Spleen (tissue), 11 donors: ENCODE results near the gene PKD1L1. TPM values are rescaled to one million over a fixed set of nuclear protein-coding genes. Genes with fewer than 3 reads are reported as not detected.

Experiments
- DNase-seq: peaks from one replicate; pipeline ENCODE4 v3.0.0-alpha.2; 2020
- H3K27ac ChIP-seq, 8 donors: fragments of 200-600 bp; sonication (generic) in 7 of 8; 1 replicate in 4 of 8; 2 replicates in 4 of 8; pipeline versions ENCODE4 v1.5.0 to v1.8.0; 2016 to 2021; ENCODE audit warnings: inconsistent platforms in 4 of 8, mild to moderate bottlenecking in 4 of 8, moderate library complexity in 1 of 8
- H3K27me3 ChIP-seq, 7 donors: fragments of 200-600 bp; sonication (generic) in 6 of 7; replicated peaks in 1 of 7; 1 replicate in 4 of 7; 2 replicates in 3 of 7; pipeline versions ENCODE4 v1.5.0 to v1.8.0; 2016 to 2021; ENCODE audit warnings: inconsistent platforms in 3 of 7, mild to moderate bottlenecking in 1 of 7
- H3K36me3 ChIP-seq, 6 donors: fragments of 200-600 bp; sonication (generic) in 5 of 6; 1 replicate in 4 of 6; 2 replicates in 2 of 6; pipeline versions ENCODE4 v1.5.0 to v1.8.0; 2016 to 2021; ENCODE audit warnings: inconsistent platforms in 2 of 6
- H3K4me1 ChIP-seq, 6 donors: fragments of 200-600 bp; sonication (generic) in 5 of 6; 1 replicate in 3 of 6; 2 replicates in 3 of 6; pipeline versions ENCODE4 v1.5.0 to v1.8.0; 2016 to 2021; ENCODE audit warnings: inconsistent platforms in 3 of 6
- H3K4me3 ChIP-seq, 8 donors: fragments of 200-600 bp; sonication (generic) in 7 of 8; 1 replicate in 4 of 8; 2 replicates in 4 of 8; pipeline versions ENCODE4 v1.5.0 to v1.8.0; 2016 to 2021; ENCODE audit warnings: inconsistent platforms in 4 of 8, mild to moderate bottlenecking in 4 of 8, moderate library complexity in 2 of 8
- H3K9me3 ChIP-seq, 8 donors: fragments of 200-600 bp; sonication (generic) in 7 of 8; 1 replicate in 4 of 8; 2 replicates in 4 of 8; pipeline versions ENCODE4 v1.5.0 to v1.8.0; 2016 to 2021; ENCODE audit warnings: inconsistent platforms in 4 of 8
- POLR2A ChIP-seq, 3 donors: fragments of 450-650 bp; IDR thresholded peaks; one replicate each; pipeline ENCODE4 v1.5.1; 2017; ENCODE audit warnings: antibody characterized with exemption in 3 of 3, mild to moderate bottlenecking in 1 of 3
- POLR2AphosphoS5 ChIP-seq, 3 donors: sonication (generic); formaldehyde crosslinking; IDR thresholded peaks; one replicate each; pipeline ENCODE4 v1.5.1; 2017; ENCODE audit warnings: antibody characterized with exemption in 3 of 3
- WGBS, 5 donors: extraction: QIAGEN DNeasy Blood & Tissue Kit in 3 of 5; methylation state at CpG; one replicate each; pipeline versions ENCODE4 v1.1.5 to v1.1.7; 2013 to 2018; 5-methylcytosine and 5-hydroxymethylcytosine counted together
- intact Hi-C: fragments of 100-400 bp; cut with DNase I; formaldehyde crosslinking; loops from one replicate; pipeline ENCODE4 v1.15.0; 2023; ENCODE audit warnings: low total_unique reads
- polyA plus RNA-seq, 3 donors: library from polyadenylated mRNA; stranded (reverse); fragments of 200-250 nt; gene quantifications; one replicate each; pipeline ENCODE4 v1.2.1, GENCODE V29; 2013
- total RNA-seq, 7 donors: library from RNA; depleted of rRNA in 3 of 7; stranded (reverse); fragments of >200 nt in 3 of 7; fragmentation: NEBNext Ultra II Directional in 4 of 7; extraction: Animal tissue kit (Norgen Biotek cat#: 25700) in 4 of 7; gene quantifications; one replicate each; pipeline versions ENCODE4 v1.1.0 to v1.2.1, GENCODE V29; 2016 to 2021
- TF ChIP-seq, protein P1 (sequence below), 11 experiments: fragments of 200-600 bp in 7 of 11; fragments of 450-650 bp in 4 of 11; sonication (generic) in 4 of 11; IDR thresholded peaks in 8 of 11; conservative IDR thresholded peaks in 3 of 11; 1 replicate in 7 of 11; 2 replicates in 4 of 11; pipeline versions ENCODE4 v1.4.0 to v1.8.0; 2016 to 2021; ENCODE audit warnings: antibody characterized with exemption in 11 of 11, inconsistent platforms in 4 of 11, mild to moderate bottlenecking in 1 of 11
- donor health status: healthy with polysubstance abuse.
- donor health status: DM: no; HTN: no; CAD: no; lungs with moderate emphysema.
- donor health status: DM: no; HTN: no; CAD: no.
- donor health status: Bipolar disorder and iron deficiency.
- donor health status: healthy.
- donor health status: DM: no; HTN: no; CAD: no.
- donor health status: DM: yes; HTN: yes; CAD: no.

Gene PKD1L1
- total and polyA plus RNA-seq, 10 donors = 0.28 to 1.3 (median 0.49) TPM

GRCh38 chr7:47947355-47947749 lies 914 bp downstream of the PKD1L1 start:
- H3K4me3 ChIP-seq = no peak overlapping the region
- peaks cover 0 to 39% (median 14%) of the 10 kb centered on the region in 6 donors for H3K4me1 ChIP-seq
- H3K9me3 ChIP-seq = no peaks in the 10 kb centered on the region
- intact Hi-C loops = loop anchor here (5.0 kb wide), 1 partner anchor 165 kb away; no protein-coding TSS in a partner anchor
- no peaks in the 10 kb centered on the region for H3K27me3 ChIP-seq
- no peak for DNase-seq
- TF ChIP-seq POLR2A (IDR thresholded peaks at IDR 0.05) = no peak
- TF ChIP-seq, protein P1, sequence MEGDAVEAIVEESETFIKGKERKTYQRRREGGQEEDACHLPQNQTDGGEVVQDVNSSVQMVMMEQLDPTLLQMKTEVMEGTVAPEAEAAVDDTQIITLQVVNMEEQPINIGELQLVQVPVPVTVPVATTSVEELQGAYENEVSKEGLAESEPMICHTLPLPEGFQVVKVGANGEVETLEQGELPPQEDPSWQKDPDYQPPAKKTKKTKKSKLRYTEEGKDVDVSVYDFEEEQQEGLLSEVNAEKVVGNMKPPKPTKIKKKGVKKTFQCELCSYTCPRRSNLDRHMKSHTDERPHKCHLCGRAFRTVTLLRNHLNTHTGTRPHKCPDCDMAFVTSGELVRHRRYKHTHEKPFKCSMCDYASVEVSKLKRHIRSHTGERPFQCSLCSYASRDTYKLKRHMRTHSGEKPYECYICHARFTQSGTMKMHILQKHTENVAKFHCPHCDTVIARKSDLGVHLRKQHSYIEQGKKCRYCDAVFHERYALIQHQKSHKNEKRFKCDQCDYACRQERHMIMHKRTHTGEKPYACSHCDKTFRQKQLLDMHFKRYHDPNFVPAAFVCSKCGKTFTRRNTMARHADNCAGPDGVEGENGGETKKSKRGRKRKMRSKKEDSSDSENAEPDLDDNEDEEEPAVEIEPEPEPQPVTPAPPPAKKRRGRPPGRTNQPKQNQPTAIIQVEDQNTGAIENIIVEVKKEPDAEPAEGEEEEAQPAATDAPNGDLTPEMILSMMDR (IDR thresholded peaks at IDR 0.05 in 8 of 11, conservative IDR thresholded peaks at IDR 0.05 in 3 of 11) = no peak
- 87 to 96% (median 93%) methylated on average over 6 to 7 of the region's 7 CpGs for WGBS, 5 donors
- H3K36me3 ChIP-seq = no peaks in the 10 kb centered on the region
- H3K27ac ChIP-seq = no peak overlapping the region

DNA sequence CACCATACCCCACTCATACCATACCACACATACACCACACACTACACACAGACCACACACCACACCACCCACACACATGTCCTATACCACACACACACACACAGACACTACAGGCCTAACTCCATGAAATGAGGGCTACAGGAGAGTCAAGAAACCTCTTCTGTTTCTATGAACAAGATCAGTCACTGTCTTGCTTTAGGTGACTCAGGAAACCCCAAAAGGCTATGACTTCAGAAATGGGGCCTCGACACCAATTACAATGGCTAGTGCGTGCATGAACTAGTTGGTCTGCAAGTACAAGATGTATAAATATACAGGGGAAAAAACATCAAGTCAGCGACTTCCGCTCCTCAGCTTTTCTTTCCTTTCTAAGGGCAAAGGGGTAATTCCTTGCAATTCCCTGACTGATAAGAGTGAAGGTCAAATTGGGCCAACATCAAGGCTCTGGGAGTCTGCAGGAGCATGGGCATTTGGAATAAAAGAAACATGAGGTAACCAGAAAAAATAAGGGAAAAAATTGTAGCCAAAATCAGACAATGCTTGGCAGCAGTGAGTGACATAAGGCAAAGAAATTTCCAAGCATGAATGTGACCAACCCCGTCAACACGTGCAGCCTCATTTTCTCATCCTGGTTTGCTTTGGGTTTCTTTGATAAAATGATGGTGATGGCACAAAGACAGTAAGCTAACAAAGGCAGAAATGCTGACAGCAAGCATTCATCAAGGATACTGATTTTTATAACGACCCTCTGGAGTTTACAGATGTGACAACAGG lies 1.5 kb downstream of the PKD1L1 start:
- TF ChIP-seq POLR2AphosphoS5 (IDR thresholded peaks at IDR 0.05) (no peak), POLR2A (IDR thresholded peaks at IDR 0.05) (no peak)
- TF ChIP-seq, protein P1 (IDR thresholded peaks at IDR 0.05 in 8 of 11, conservative IDR thresholded peaks at IDR 0.05 in 3 of 11) = no peak
- WGBS, 5 donors = 75 to 82% (median 81%) methylated on average over 7 of the region's 7 CpGs
- no peak overlapping the region for H3K4me3 ChIP-seq
- no peaks in the 10 kb centered on the region for H3K9me3 ChIP-seq
- peaks cover 0 to 45% (median 17%) of the 10 kb centered on the region in 6 donors for H3K4me1 ChIP-seq
- no peaks in the 10 kb centered on the region for H3K27me3 ChIP-seq
- no peaks in the 10 kb centered on the region for H3K36me3 ChIP-seq
- DNase-seq = no peak
- intact Hi-C loops = loop anchor here (5.0 kb wide), 1 partner anchor 166 kb away; no protein-coding TSS in a partner anchor
- H3K27ac ChIP-seq = peak overlapping the region in 1 of 8 donors; percentile 11

DNA sequence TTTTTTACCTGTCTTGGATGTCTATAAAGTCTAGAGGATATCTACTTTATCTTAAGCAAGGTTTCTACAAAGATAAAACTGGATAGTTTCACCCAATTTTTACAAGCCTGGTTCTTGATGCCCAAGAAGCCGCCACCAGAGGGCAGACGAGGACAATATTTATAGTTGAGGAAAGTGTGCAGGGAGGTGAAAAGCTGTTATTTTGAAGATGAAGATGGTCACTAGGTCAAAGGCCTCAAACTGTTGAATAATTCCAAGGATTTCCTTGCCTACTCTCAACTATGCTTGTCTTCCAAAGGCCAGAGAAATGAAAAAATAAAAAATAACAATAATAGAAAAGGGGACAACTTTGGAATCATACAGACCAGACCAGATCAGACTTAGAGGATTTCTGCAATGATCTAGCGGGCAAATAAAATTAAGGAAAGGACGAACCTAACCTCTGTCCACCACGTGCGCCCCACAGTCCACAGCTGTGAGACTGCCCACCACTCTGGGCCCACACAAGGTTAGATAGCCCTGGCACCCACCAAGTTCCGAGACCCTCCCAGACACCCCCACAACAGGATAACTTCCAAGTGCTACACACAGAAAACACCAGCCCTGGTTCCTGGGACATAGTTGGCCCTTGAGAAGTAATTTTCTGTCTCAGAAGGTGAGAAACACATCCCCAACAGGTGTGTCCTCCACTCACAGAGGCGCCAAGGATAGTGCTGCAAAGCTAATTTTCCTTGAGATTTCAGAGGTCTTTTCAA lies 2.8 kb downstream of the PKD1L1 start:
- H3K4me1 ChIP-seq = peaks cover 4 to 57% (median 24%) of the 10 kb centered on the region in 6 donors
- no peak overlapping the region for H3K4me3 ChIP-seq
- no peaks in the 10 kb centered on the region for H3K9me3 ChIP-seq
- 40 to 57% (median 51%) methylated on average over 8 of the region's 8 CpGs for WGBS, 5 donors
- DNase-seq = peak; percentile 89
- TF ChIP-seq, protein P1 (IDR thresholded peaks at IDR 0.05 in 8 of 11, conservative IDR thresholded peaks at IDR 0.05 in 3 of 11) = peak; percentile 56 to 90 (median 82)
- TF ChIP-seq POLR2A (IDR thresholded peaks at IDR 0.05) (no peak), POLR2AphosphoS5 (IDR thresholded peaks at IDR 0.05) (no peak)
- H3K27ac ChIP-seq = no peak overlapping the region
- no peaks in the 10 kb centered on the region for H3K36me3 ChIP-seq
- no peaks in the 10 kb centered on the region for H3K27me3 ChIP-seq
- intact Hi-C loops = loop anchor here (5.0 kb wide), 1 partner anchor 167 kb away; no protein-coding TSS in a partner anchor
